ENCODE results near the gene RASGRP4.
"Not testable (repeated sequence)": the region's sequence is repeated elsewhere in the genome, so short reads cannot be mapped to it uniquely, and the experiment has no call there.

RASGRP4 gene

GRCh38 chr19:38375098-38375493, 50.9 kb downstream of the RASGRP4 start:
- DNase-seq, result no peak

GRCh38 chr19:38374332-38375097, 51.5 kb downstream of the RASGRP4 start, which contains the start of gene PSMD8:
PSMD8 (plus strand) TSS chr19:38374571; CDS start chr19:38374602, 31 bp downstream.
- peak; percentile 56 to 100 (median 99) for DNase-seq

GRCh38 chr19:38373907-38374331, 52.1 kb downstream of the RASGRP4 start:
- peak in 1 of 56 donors; percentile 17 for DNase-seq

- DNase-seq, result no peak
Observed at GRCh38 chr19:38371081-38371480, 54.9 kb downstream of the RASGRP4 start.

- DNase-seq, result no peak
Observed at GRCh38 chr19:38370299-38370698, 55.7 kb downstream of the RASGRP4 start.

GRCh38 chr19:38369584-38369983, 56.4 kb downstream of the RASGRP4 start:
- DNase-seq, result no peak

- DNase-seq, result no peak
Observed at GRCh38 chr19:38367041-38367440, 59.0 kb downstream of the RASGRP4 start.

- DNase-seq, result not testable (repeated sequence)
Observed at GRCh38 chr19:38362946-38363688, 62.9 kb downstream of the RASGRP4 start.

GRCh38 chr19:38362076-38362945, 63.7 kb downstream of the RASGRP4 start:
- DNase-seq, result peak in 9 of 56 donors; percentile 1 to 78 (median 21)

- DNase-seq, result peak in 47 of 56 donors; percentile 7 to 78 (median 33)
Observed at GRCh38 chr19:38361633-38362075, 64.4 kb downstream of the RASGRP4 start.

GRCh38 chr19:38360839-38361631, 65.0 kb downstream of the RASGRP4 start:
- no peak for DNase-seq

GRCh38 chr19:38360351-38360750, 65.7 kb downstream of the RASGRP4 start:
- DNase-seq, result no peak

- DNase-seq, result no peak
Observed at GRCh38 chr19:38359242-38360021, 66.6 kb downstream of the RASGRP4 start.
